H9 (cell line): Measurements from ENCODE around the gene HECTD3. TPM values are rescaled to one million over a fixed set of nuclear protein-coding genes. Genes with fewer than 3 reads are reported as not detected.

Experiments
- DNase-seq: peaks from one replicate; pipeline ENCODE4 v3.0.0-alpha.2; 2017
- H2AFZ ChIP-seq: one replicate; pipeline ENCODE4 v1.6.1; 2013; ENCODE audit warnings: mild to moderate bottlenecking, low read length, control low read depth, moderate library complexity
- H2AK5ac ChIP-seq: 2 replicates; pipeline ENCODE4 v1.6.1; 2013; ENCODE audit warnings: low read length, control low read depth, mixed read lengths; ENCODE audit not compliant: insufficient read length
- H2BK120ac ChIP-seq: one replicate; pipeline ENCODE4 v1.6.1; 2013; ENCODE audit warnings: low read depth, mild to moderate bottlenecking, low read length, control low read depth, inconsistent platforms; ENCODE audit not compliant: poor library complexity, severe bottlenecking
- H2BK12ac ChIP-seq: 2 replicates; pipeline ENCODE4 v1.6.1; 2013; ENCODE audit warnings: low read length, control low read depth, mixed read lengths, low read depth; ENCODE audit not compliant: insufficient read length
- H2BK15ac ChIP-seq: 2 replicates; pipeline ENCODE4 v1.6.1; 2013; ENCODE audit warnings: low read depth, low read length, control low read depth
- H2BK20ac ChIP-seq: one replicate; pipeline ENCODE4 v1.6.1; 2013; ENCODE audit warnings: low read depth, mild to moderate bottlenecking, low read length, control low read depth, inconsistent platforms; ENCODE audit not compliant: poor library complexity, severe bottlenecking
- H2BK5ac ChIP-seq: 2 replicates; pipeline ENCODE4 v1.6.1; 2013; ENCODE audit warnings: low read length, control low read depth, mixed read lengths; ENCODE audit not compliant: insufficient read length
- H3K14ac ChIP-seq: 2 replicates; pipeline ENCODE4 v1.6.1; 2013; ENCODE audit warnings: low read length, control low read depth; ENCODE audit not compliant: insufficient read depth
- H3K18ac ChIP-seq: 2 replicates; pipeline ENCODE4 v1.6.1; 2013; ENCODE audit warnings: low read depth, mild to moderate bottlenecking, mixed read lengths, low read length, control low read depth; ENCODE audit not compliant: insufficient read length
- H3K23ac ChIP-seq: 2 replicates; pipeline ENCODE4 v1.6.1; 2013; ENCODE audit warnings: low read length, control low read depth, mixed read lengths, low read depth; ENCODE audit not compliant: insufficient read length
- H3K23me2 ChIP-seq: 2 replicates; pipeline ENCODE4 v1.6.1; 2013; ENCODE audit warnings: low read depth, mild to moderate bottlenecking, mixed read lengths, low read length, control low read depth; ENCODE audit not compliant: insufficient read length, poor library complexity, severe bottlenecking
- H3K27ac ChIP-seq: 2 replicates; pipeline ENCODE4 v1.5.1; 2013; ENCODE audit warnings: low read length, control low read depth, mixed read lengths, low read depth; ENCODE audit not compliant: insufficient read length
- H3K27me3 ChIP-seq: 2 replicates; pipeline ENCODE4 v1.6.1; 2013; ENCODE audit warnings: low read length, control low read depth, inconsistent platforms; ENCODE audit not compliant: insufficient read depth
- H3K4ac ChIP-seq: 2 replicates; pipeline ENCODE4 v1.6.1; 2013; ENCODE audit warnings: low read depth, mild to moderate bottlenecking, control low read depth, inconsistent platforms, low read length, moderate library complexity
- H3K4me1 ChIP-seq: 2 replicates; pipeline ENCODE4 v1.6.1; 2013; ENCODE audit warnings: low read length, control low read depth, inconsistent platforms; ENCODE audit not compliant: insufficient read depth
- H3K4me2 ChIP-seq: 2 replicates; pipeline ENCODE4 v1.6.1; 2013; ENCODE audit warnings: low read length, control low read depth, mixed read lengths; ENCODE audit not compliant: insufficient read length, insufficient read depth
- H3K56ac ChIP-seq: 2 replicates; pipeline ENCODE4 v1.6.1; 2013; ENCODE audit warnings: low read depth, mild to moderate bottlenecking, mixed read lengths, low read length, control low read depth; ENCODE audit not compliant: insufficient read length
- H3K79me1 ChIP-seq: 2 replicates; pipeline ENCODE4 v1.6.1; 2013; ENCODE audit warnings: low read depth, mild to moderate bottlenecking, moderate library complexity, low read length, control low read depth, inconsistent platforms; ENCODE audit not compliant: insufficient read depth, poor library complexity, severe bottlenecking
- H3K79me2 ChIP-seq: 2 replicates; pipeline ENCODE4 v1.6.1; 2013; ENCODE audit warnings: low read length, control low read depth, inconsistent platforms; ENCODE audit not compliant: insufficient read depth
- H3K9ac ChIP-seq: 2 replicates; pipeline ENCODE4 v1.6.1; 2013; ENCODE audit warnings: low read length, control low read depth, mixed read lengths; ENCODE audit not compliant: insufficient read length; ENCODE audit errors: extremely low read depth
- H3K9me3 ChIP-seq: one replicate; pipeline ENCODE4 v1.6.1; 2013; ENCODE audit warnings: low read depth, low read length, inconsistent platforms; ENCODE audit not compliant: control insufficient read depth
- H3T11ph ChIP-seq: one replicate; pipeline ENCODE4 v1.6.1; 2013; ENCODE audit warnings: mild to moderate bottlenecking, low read length, control low read depth, inconsistent platforms
- H4K20me1 ChIP-seq: one replicate; pipeline ENCODE4 v1.6.1; 2013; ENCODE audit not compliant: control insufficient read depth, insufficient read length, insufficient read depth
- H4K5ac ChIP-seq: 2 replicates; pipeline ENCODE4 v1.6.1; 2013; ENCODE audit warnings: low read depth, mild to moderate bottlenecking, mixed read lengths, low read length, control low read depth; ENCODE audit not compliant: insufficient read length
- H4K8ac ChIP-seq: replicated peaks from 2 replicates; pipeline ENCODE4 v1.6.1; 2013; ENCODE audit warnings: low read length, control low read depth, mixed read lengths, low read depth; ENCODE audit not compliant: insufficient read length
- H4K91ac ChIP-seq: 2 replicates; pipeline ENCODE4 v1.6.1; 2013; ENCODE audit warnings: low read depth, mild to moderate bottlenecking, moderate library complexity, mixed read lengths, low read length, control low read depth; ENCODE audit not compliant: insufficient read length
- H3K27ac Mint-ChIP-seq, 3 experiments: 2 replicates in 2 of 3; 3 replicates in 1 of 3; pipeline ENCODE4 v1.8.0; 2020 to 2021; ENCODE audit warnings: mixed read lengths in 3 of 3, mild to moderate bottlenecking in 1 of 3, moderate library complexity in 1 of 3
- H3K27me3 Mint-ChIP-seq: 2 replicates; pipeline ENCODE4 v1.8.0; 2021; ENCODE audit warnings: low read depth, mild to moderate bottlenecking, moderate library complexity, mixed read lengths
- H3K36me3 Mint-ChIP-seq, 3 experiments: 2 replicates in 2 of 3; 3 replicates in 1 of 3; pipeline ENCODE4 v1.8.0; 2020 to 2021; ENCODE audit warnings: low read depth in 3 of 3, mixed read lengths in 3 of 3; ENCODE audit not compliant: insufficient read depth in 1 of 3
- H3K4me1 Mint-ChIP-seq, 2 experiments: 2 replicates each; pipeline ENCODE4 v1.8.0; 2020; ENCODE audit warnings: mixed read lengths in 2 of 2
- H3K4me3 Mint-ChIP-seq, 2 experiments: 2 replicates in 1 of 2; 3 replicates in 1 of 2; pipeline ENCODE4 v1.8.0; 2020 to 2021; ENCODE audit warnings: mild to moderate bottlenecking in 2 of 2, mixed read lengths in 2 of 2, moderate library complexity in 1 of 2
- H3K9me3 Mint-ChIP-seq, 2 experiments: 2 replicates in 1 of 2; 3 replicates in 1 of 2; pipeline ENCODE4 v1.8.0; 2020; ENCODE audit warnings: mild to moderate bottlenecking in 2 of 2, mixed read lengths in 2 of 2, moderate library complexity in 1 of 2
- CTCF ChIP-seq: fragments of 200-600 bp; sonication (generic); conservative IDR thresholded peaks from 3 replicates; pipeline ENCODE4 v1.8.0; 2021; ENCODE audit warnings: antibody characterized with exemption, mild to moderate bottlenecking
- WGBS: extraction: QIAGEN DNeasy Blood & Tissue Kit; methylation state at CpG from one replicate; pipeline ENCODE4 v1.1.7; 2013; ENCODE audit warnings: missing lambda C conversion rate, low lambda C conversion rate, mixed read lengths; ENCODE audit not compliant: insufficient read length; ENCODE audit errors: extremely low coverage; 5-methylcytosine and 5-hydroxymethylcytosine counted together
- total RNA-seq: library from RNA; stranded (reverse); gene quantifications from 2 replicates; pipeline ENCODE4 v1.2.1, GENCODE V29; 2021

The HECTD3 gene
- total RNA-seq, 1 experiment from 2014 or later: 36.0 TPM

DNA sequence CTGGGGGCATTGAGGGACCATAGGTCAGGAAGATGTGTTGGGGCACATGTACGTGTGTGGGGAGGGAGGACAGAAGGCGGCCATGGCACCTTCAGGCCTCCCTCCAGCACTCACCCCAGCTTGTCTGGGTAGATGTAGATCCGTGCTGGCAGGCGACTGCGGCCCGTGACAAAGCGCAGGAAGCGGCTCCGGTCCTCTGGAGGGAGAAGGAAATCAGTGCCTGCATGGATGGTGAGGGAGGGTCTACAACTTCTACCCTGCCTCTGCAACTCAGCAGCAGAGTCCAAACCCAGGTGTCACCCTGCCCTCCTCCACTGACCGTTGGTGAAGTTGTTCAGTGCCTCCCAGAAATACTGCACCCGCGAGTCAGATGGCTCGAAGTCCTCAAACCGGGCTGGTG lies 7.4 kb downstream of the HECTD3 start:
- Histone ChIP-seq H4K91ac (no peak overlapping the region), H2AK5ac (no peak overlapping the region), H3T11ph (no peak overlapping the region), H2AFZ (no peak overlapping the region), H3K9me3 (no peaks in the 10 kb centered on the region), H3K4me2 (no peak overlapping the region), H3K23ac (no peak overlapping the region), H4K8ac (no peak overlapping the region), H4K20me1 (no peaks in the 10 kb centered on the region), H2BK120ac (no peak overlapping the region), H3K27ac (no peak overlapping the region), H3K18ac (no peak overlapping the region), H3K4ac (no peak overlapping the region), H2BK5ac (no peak overlapping the region), H3K23me2 (no peaks in the 10 kb centered on the region), H3K79me2 (no peaks in the 10 kb centered on the region), H3K9ac (no peak overlapping the region), H2BK15ac (no peak overlapping the region), H3K14ac (no peak overlapping the region), H3K79me1 (no peaks in the 10 kb centered on the region), H3K56ac (no peak overlapping the region), H3K4me1 (no peaks in the 10 kb centered on the region), H4K5ac (no peak overlapping the region), H2BK12ac (no peak overlapping the region), H3K27me3 (no peaks in the 10 kb centered on the region), H2BK20ac (no peak overlapping the region)
- Mint-ChIP-seq H3K9me3 (no peaks in the 10 kb centered on the region), H3K4me3 (no peak overlapping the region), H3K27ac (no peak overlapping the region), H3K27me3 (no peaks in the 10 kb centered on the region), H3K36me3 (peaks cover 7 to 64% (median 41%) of the 10 kb centered on the region in 3 experiments; a peak in 6 of 7 replicates), H3K4me1 (peaks cover 4 to 6% of the 10 kb centered on the region in 2 experiments; a peak in 3 of 4 replicates)
- no peak for DNase-seq
- TF ChIP-seq CTCF: no peak
- no CpG with 5 or more reads among the region's 14 CpGs for WGBS
